GM12891 (cell line): ENCODE measurements around the gene RHBG.

Experiments used
- PAX5 ChIP-seq: IDR thresholded peaks from 2 replicates; pipeline ENCODE4 v1.6.1; 2011; ENCODE audit warnings: low read length, moderate library complexity, mild to moderate bottlenecking; ENCODE audit not compliant: insufficient read depth, severe bottlenecking
- POLR2A ChIP-seq: IDR thresholded peaks from 2 replicates; pipeline ENCODE4 v1.6.1; 2011; ENCODE audit warnings: low read depth, low read length, control low read depth
- POLR2AphosphoS5 ChIP-seq: IDR thresholded peaks from 2 replicates; pipeline ENCODE4 v1.6.1; 2011; ENCODE audit warnings: low read depth, low read length, control low read depth
- POU2F2 ChIP-seq: IDR thresholded peaks from 2 replicates; pipeline ENCODE4 v1.6.1; 2011; ENCODE audit warnings: low read depth, mild to moderate bottlenecking, control low read depth, low read length, moderate library complexity
- SPI1 ChIP-seq: IDR thresholded peaks from 2 replicates; pipeline ENCODE4 v1.6.1; 2011; ENCODE audit warnings: low read depth, low read length, control low read depth
- TAF1 ChIP-seq: IDR thresholded peaks from 2 replicates; pipeline ENCODE4 v1.6.1; 2011; ENCODE audit warnings: low read depth, low read length, control low read depth

GRCh38 chr1:156320560-156320959, 48.5 kb upstream of the RHBG start:
- no peak for TF ChIP-seq PAX5
- no peak for TF ChIP-seq POLR2A
- no peak for TF ChIP-seq POLR2AphosphoS5
- no peak for TF ChIP-seq TAF1
- no peak for TF ChIP-seq SPI1
- no peak for TF ChIP-seq POU2F2
